SK-N-SH (cell line): Measurements from ENCODE around the gene SIGLEC8.

Experiments
- CTCF ChIP-seq: fragments of 200-600 bp; sonication (generic); IDR thresholded peaks from 2 replicates; pipeline ENCODE4 v1.6.1; 2017; ENCODE audit warnings: antibody characterized with exemption, mild to moderate bottlenecking, moderate library complexity
- GATA2 ChIP-seq: sonication (generic); formaldehyde crosslinking; IDR thresholded peaks from 2 replicates; pipeline ENCODE4 v1.5.0; 2020; ENCODE audit warnings: mild to moderate bottlenecking, missing genetic modification reagents
- MXI1 ChIP-seq: IDR thresholded peaks from 2 replicates; pipeline ENCODE4 v1.6.1; 2012; ENCODE audit warnings: mild to moderate bottlenecking, low read depth, low read length, improper control_type of control experiment
- NFIC ChIP-seq: IDR thresholded peaks from 2 replicates; pipeline ENCODE4 v1.4.0; 2012; ENCODE audit warnings: borderline replicate concordance
- POLR2AphosphoS5 ChIP-seq: IDR thresholded peaks from 2 replicates; pipeline ENCODE4 v1.6.1; 2012; ENCODE audit warnings: low read depth, low read length
- RAD21 ChIP-seq: IDR thresholded peaks from 2 replicates; pipeline ENCODE4 v1.6.1; 2012; ENCODE audit warnings: mild to moderate bottlenecking, low read length
- RCOR1 ChIP-seq: fragments of 150-350 bp; IDR thresholded peaks from 2 replicates; pipeline ENCODE4 v1.6.1; 2017; ENCODE audit warnings: antibody characterized with exemption, low read length
- SIN3A ChIP-seq: IDR thresholded peaks from 2 replicates; pipeline ENCODE4 v1.6.1; 2012; ENCODE audit warnings: low read depth, mild to moderate bottlenecking, low read length, moderate library complexity, borderline replicate concordance
- TAF1 ChIP-seq: IDR thresholded peaks from 2 replicates; pipeline ENCODE4 v1.6.1; 2012; ENCODE audit warnings: low read depth, mild to moderate bottlenecking, low read length, moderate library complexity, borderline replicate concordance
- TCF12 ChIP-seq: IDR thresholded peaks from 2 replicates; pipeline ENCODE4 v1.4.0; 2012
- TEAD4 ChIP-seq: IDR thresholded peaks from 2 replicates; pipeline ENCODE4 v1.4.0; 2012; ENCODE audit warnings: mild to moderate bottlenecking, borderline replicate concordance; ENCODE audit not compliant: insufficient read depth
- USF2 ChIP-seq: fragments of 150-350 bp; IDR thresholded peaks from 2 replicates; pipeline ENCODE4 v1.6.1; 2017; ENCODE audit warnings: antibody characterized with exemption, low read length, low read depth, borderline replicate concordance
- YY1 ChIP-seq: IDR thresholded peaks from 2 replicates; pipeline ENCODE4 v1.4.0; 2012; ENCODE audit warnings: low read depth, mild to moderate bottlenecking
- TF ChIP-seq, protein P1 (sequence below): IDR thresholded peaks from 2 replicates; pipeline ENCODE4 v1.6.1; 2012; ENCODE audit warnings: mild to moderate bottlenecking, low read depth, low read length, moderate library complexity

GRCh38 chr19:51490676-51491075 is 32.4 kb upstream of the SIGLEC8 start:
- TF ChIP-seq SIN3A (no peak), CTCF (no peak), MXI1 (no peak), USF2 (no peak), POLR2AphosphoS5 (no peak), RCOR1 (no peak), RAD21 (no peak), YY1 (no peak), TEAD4 (no peak), TAF1 (no peak), NFIC (no peak), TCF12 (no peak), GATA2 (CRISPR knock-in tag) (no peak)
- TF ChIP-seq, protein P1, sequence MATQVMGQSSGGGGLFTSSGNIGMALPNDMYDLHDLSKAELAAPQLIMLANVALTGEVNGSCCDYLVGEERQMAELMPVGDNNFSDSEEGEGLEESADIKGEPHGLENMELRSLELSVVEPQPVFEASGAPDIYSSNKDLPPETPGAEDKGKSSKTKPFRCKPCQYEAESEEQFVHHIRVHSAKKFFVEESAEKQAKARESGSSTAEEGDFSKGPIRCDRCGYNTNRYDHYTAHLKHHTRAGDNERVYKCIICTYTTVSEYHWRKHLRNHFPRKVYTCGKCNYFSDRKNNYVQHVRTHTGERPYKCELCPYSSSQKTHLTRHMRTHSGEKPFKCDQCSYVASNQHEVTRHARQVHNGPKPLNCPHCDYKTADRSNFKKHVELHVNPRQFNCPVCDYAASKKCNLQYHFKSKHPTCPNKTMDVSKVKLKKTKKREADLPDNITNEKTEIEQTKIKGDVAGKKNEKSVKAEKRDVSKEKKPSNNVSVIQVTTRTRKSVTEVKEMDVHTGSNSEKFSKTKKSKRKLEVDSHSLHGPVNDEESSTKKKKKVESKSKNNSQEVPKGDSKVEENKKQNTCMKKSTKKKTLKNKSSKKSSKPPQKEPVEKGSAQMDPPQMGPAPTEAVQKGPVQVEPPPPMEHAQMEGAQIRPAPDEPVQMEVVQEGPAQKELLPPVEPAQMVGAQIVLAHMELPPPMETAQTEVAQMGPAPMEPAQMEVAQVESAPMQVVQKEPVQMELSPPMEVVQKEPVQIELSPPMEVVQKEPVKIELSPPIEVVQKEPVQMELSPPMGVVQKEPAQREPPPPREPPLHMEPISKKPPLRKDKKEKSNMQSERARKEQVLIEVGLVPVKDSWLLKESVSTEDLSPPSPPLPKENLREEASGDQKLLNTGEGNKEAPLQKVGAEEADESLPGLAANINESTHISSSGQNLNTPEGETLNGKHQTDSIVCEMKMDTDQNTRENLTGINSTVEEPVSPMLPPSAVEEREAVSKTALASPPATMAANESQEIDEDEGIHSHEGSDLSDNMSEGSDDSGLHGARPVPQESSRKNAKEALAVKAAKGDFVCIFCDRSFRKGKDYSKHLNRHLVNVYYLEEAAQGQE, result no peak
